HEK293T (cell line): ENCODE results near the gene TMEM129.

Source experiments
- BHLHE40 ChIP-seq: fragments of 450-650 bp; IDR thresholded peaks from 2 replicates; pipeline ENCODE4 v1.6.1; 2016; ENCODE audit warnings: mild to moderate bottlenecking, moderate library complexity, borderline replicate concordance
- CTBP1 ChIP-seq: fragments of 450-650 bp; IDR thresholded peaks from 2 replicates; pipeline ENCODE4 v1.6.1; 2016; ENCODE audit warnings: borderline replicate concordance
- FOXA1 ChIP-seq: fragments of 450-650 bp; IDR thresholded peaks from 2 replicates; pipeline ENCODE4 v1.6.1; 2016; ENCODE audit warnings: mild to moderate bottlenecking
- FOXM1 ChIP-seq: fragments of 450-650 bp; IDR thresholded peaks from 2 replicates; pipeline ENCODE4 v1.6.1; 2017; ENCODE audit warnings: mild to moderate bottlenecking, borderline replicate concordance
- L3MBTL2 ChIP-seq: fragments of 450-650 bp; conservative IDR thresholded peaks from 2 replicates; pipeline ENCODE4 v1.6.1; 2016; ENCODE audit warnings: mild to moderate bottlenecking
- SUZ12 ChIP-seq: fragments of 450-650 bp; IDR thresholded peaks from 2 replicates; pipeline ENCODE4 v1.6.1; 2016; ENCODE audit warnings: mild to moderate bottlenecking
- TARDBP ChIP-seq: fragments of 450-650 bp; IDR thresholded peaks from 2 replicates; pipeline ENCODE4 v1.6.1; 2016
- ZNF384 ChIP-seq: fragments of 450-650 bp; IDR thresholded peaks from 2 replicates; pipeline ENCODE4 v1.6.1; 2016

DNA sequence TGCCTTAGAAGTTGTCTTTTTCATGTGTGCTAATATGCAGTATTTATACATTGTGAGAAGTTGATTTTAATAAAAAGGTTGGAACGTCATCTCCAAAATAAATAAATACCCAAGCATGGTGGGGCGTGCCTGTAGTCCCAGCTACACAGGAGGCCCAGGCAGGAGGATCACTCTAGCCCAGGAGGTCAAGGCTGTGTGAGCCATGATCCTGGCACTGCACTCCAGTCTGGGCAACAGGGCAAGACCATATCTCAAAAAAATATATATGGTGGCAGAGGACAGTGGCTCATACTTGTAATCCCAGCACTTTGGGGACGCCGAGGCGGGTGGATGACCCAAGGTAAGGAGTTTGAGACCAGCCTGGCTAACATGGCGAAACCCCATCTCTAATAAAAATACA, 15.4 kb downstream of the TMEM129 start:
- no peak for TF ChIP-seq BHLHE40
- TF ChIP-seq FOXM1 = no peak
- TF ChIP-seq SUZ12 = no peak
- no peak for TF ChIP-seq ZNF384
- no peak for TF ChIP-seq CTBP1
- TF ChIP-seq FOXA1 = no peak
- no peak for TF ChIP-seq TARDBP
- TF ChIP-seq L3MBTL2 = no peak
